GM19023 (cell line): ENCODE measurements around the gene RPE65.
"Not testable (repeated sequence)": the region's sequence is repeated elsewhere in the genome, so short reads cannot be mapped to it uniquely, and the experiment has no call there.

Source experiments
- ATAC-seq: cut with Tn5 transposase; IDR thresholded peaks from one replicate; pipeline ENCODE4 v1.9.1; 2021; ENCODE audit warnings: mild to moderate bottlenecking, moderate library complexity; ENCODE audit not compliant: unreplicated experiment

The RPE65 gene

DNA sequence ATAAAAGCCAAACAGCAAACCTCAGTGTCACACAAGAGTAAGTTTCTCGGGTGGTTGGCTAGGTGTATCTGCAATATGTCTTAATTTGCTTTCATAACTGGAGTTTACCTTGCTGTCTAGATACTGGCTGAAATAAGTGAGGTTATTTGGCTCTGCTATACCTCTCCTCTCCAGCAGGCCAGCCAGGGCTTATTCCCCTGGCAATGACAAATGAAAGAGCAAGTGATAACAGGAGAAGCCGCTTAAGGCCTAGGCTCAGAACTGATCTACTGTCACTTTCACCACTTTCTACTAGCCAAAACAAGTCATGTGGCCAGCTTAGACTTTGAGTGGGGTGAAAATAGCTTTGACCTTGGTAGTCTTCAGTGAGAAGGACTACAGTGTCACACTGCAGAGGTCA is 4.8 kb upstream of the RPE65 start:
- ATAC-seq, result no peak

GRCh38 chr1:68453060-68453670 is 3.4 kb upstream of the RPE65 start:
- ATAC-seq, result no peak

DNA sequence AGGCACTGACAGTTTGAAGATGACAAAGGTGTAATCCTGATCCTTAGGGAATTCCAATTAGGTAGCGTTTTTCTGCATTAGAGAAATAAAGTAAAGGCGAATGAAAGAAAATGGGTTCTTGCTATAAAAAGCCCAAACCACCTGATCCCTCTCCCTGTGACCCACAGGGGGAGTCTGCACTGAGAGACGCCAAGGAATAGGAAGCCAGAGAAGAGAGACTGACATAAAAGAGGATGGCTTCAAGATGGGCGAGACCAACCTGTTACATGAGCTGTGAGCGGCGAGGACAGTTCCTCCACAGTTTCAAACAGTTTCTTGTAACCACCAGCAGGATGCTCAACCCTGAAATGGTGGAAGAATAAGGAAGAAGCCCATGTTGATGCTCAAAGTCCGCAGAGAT is 1.4 kb downstream of the RPE65 start:
- ATAC-seq, result no peak

- no peak for ATAC-seq
Measured at GRCh38 chr1:68445709-68446108, 4.0 kb downstream of the RPE65 start.

DNA sequence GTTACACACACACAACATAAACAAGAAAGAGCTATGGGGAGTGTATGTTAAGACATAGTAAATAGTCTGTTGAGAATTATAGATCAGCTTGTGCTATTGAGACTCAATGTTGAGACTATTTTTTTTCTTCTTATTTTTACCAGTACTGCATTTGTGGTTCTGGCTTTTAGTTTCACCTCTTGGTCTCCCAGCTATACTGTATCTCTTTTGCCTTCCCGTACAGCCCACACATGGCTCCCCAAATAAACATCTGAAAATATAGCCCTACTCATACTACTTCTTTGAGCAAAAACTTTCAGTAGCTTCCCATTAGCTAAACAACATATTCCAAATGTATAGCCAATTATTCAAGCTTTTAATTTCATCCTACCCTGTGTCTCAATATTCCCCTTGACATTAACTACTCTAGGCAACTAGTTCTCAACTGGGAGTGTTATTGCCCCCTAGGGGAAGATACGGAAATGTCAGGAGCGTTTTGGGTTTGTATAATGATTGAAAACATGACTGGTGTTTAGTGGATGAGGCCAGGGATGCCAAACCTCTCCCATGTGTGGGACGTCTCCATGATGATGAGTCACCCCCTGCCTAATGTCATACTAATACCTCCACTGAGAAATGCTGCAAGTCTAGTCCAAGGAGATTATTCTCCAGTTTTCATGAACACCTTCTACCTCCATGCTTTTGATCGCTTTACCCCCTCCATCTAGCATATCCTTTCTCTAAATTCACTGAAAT is 6.8 kb downstream of the RPE65 start:
- ATAC-seq, result peak; percentile 84

DNA sequence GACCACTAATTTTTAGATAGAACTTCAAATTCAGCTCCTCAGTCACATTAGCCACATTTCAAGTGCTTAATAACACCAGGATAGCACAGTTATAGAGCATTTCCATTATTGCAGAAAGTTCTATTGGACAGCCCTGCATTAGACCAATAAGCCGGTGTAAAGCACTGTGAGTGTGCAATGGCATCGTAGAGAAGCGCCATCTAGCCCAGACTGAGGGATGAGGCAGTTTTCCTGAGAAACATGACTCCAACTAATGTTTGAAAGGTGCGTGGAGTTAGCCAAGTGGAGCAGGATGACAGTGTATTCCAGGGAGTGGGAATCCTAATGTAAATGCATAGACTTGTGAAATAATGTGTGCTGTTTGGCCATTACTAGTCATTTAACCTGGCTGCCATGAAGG is 7.7 kb downstream of the RPE65 start:
- no peak for ATAC-seq

- no peak for ATAC-seq
Measured at GRCh38 chr1:68438310-68438709, 11.4 kb downstream of the RPE65 start.

DNA sequence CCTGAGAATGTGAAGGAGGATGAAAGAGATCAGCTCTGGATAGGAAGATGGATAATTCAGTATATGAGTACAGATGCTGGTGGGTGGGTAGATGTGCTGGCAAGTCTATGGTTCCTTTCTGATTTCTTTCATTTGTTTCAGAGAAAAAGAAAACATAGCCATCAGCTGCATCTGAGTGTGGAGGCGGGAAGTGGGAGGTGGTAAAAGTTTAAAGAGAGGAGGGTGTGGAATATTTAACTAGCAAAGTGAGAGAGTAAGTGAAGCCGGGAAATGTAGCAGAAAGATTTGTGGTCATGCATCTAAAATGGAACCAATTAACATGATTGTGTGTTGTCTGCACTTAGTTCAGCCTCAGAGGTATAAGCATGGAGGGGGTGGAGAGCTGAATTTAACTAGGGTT is 16.4 kb downstream of the RPE65 start:
- no peak for ATAC-seq

- ATAC-seq, result no peak
Measured at GRCh38 chr1:68431076-68431475, 18.7 kb downstream of the RPE65 start.

GRCh38 chr1:68429233-68429808 is 20.4 kb downstream of the RPE65 start:
- ATAC-seq, result no peak

- no peak for ATAC-seq
Measured at GRCh38 chr1:68426594-68426993, 23.2 kb downstream of the RPE65 start.

GRCh38 chr1:68421350-68421749 is 28.4 kb downstream of the RPE65 start:
- ATAC-seq, result no peak

DNA sequence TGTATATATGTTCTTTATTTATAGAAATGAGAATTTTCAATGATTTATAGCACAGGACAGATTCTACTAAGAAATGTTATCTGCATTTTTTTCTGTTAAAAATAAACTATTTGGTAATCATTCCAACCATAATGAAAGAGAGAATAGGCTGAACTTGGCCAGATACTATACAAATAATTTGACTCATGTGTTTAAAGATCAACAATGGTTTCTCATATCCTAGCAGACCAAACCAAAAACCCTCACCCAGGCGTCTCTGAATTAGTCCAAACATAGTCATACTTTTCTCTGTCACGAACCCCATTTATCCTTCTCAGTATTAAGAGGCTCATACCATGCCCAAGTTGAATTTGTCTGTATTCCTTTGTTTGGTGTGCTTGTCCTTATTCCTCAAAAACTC is 40.3 kb downstream of the RPE65 start:
- no peak for ATAC-seq

- ATAC-seq, result no peak
Measured at GRCh38 chr1:68401506-68401905, 48.2 kb downstream of the RPE65 start.

- not testable (repeated sequence) for ATAC-seq
Measured at GRCh38 chr1:68395575-68395974, 54.2 kb downstream of the RPE65 start.

DNA sequence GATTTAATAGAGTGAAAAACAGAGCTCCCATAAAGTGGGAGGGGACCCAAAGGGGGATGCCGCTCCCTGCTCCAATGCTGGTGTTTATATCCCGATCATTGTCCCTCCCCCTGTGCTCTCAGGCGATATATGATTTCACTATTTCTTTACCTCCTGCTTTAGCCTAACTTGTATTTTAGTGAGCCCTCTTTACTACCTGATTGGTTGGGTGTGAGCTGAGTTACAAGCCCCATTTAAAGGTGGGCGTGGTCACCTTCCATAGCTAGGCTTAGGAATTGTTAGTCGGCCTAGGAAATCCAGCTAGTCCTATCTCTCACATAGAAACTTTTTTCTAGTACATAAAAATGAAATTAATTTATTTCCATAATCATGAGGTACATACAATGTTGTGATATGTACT is 57.3 kb downstream of the RPE65 start:
- ATAC-seq, result not testable (repeated sequence)

GRCh38 chr1:68385798-68386524 is 63.8 kb downstream of the RPE65 start:
- ATAC-seq, result not testable (repeated sequence)

DNA sequence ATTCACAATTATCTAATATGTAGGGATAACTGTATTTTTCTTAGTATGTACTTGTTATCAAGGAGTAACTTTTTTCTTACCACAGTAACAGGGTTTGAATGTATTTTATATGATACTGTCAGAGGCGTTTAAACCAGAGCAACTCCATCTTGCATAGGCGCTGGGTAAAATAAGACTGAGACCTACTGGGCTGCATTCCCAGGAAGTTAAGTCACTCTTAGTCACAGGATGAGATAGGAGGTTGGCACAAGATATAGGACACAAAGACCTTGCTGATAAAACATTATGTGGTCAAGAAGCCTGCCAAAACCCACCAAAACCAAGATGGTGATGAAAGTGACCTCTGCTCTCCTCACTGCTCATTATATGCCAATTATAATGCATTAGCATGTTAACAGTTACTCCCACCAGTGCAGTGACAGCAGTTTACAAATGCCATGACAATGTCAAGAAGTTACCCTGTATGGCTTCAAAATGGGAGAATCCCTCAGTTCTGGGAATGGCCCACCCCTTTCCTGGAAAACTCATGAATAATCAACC is 64.8 kb downstream of the RPE65 start:
- ATAC-seq, result no peak

DNA sequence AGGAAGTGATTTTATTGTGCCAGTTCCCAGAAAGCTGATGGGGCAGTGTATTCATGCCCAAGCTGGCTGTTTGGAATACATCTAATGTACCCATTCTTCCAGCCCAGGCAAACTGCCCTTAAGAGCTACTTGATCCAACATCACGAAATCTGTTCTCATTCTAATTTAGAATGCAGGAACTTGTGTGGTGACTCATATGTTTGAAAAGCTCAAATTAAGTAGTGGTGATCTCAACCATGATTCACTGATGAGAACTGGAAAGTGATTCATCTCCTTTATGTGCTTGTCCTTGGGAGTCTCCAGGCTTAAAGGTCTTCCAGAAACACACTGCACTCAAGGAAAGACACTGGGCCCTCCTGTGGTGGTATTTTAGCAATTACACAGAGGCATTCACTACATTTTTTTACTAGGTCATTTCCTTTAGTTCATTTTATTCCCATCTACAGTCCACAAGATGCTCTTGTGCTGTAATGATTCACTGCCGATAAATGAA is 65.4 kb downstream of the RPE65 start:
- no peak for ATAC-seq

GRCh38 chr1:68383092-68383491 is 66.7 kb downstream of the RPE65 start:
- no peak for ATAC-seq

GRCh38 chr1:68379085-68379478 is 70.7 kb downstream of the RPE65 start:
- ATAC-seq, result no peak
